Measurements from ENCODE around the gene CMSS1.

DNA sequence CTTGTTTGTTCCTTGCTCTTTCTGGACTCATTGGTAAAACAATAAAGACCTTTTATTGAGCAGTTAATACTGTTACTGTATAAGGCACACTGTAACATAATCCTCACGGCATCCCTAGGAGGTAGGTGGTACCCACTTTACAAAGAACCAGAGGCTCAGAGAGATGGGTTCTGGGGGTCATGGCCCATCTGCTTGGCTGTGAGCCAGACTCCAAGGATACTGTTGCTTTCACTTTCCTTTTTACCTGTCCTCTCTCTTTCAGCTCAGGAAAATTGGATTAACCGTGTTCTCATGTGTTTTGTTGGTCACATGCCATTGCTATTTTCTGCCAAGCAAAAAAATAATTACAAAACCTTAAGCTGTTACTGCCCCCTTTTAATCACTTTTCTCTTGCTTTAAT is 331.5 kb downstream of the CMSS1 start:
- TF ChIP-seq, protein P1, sequence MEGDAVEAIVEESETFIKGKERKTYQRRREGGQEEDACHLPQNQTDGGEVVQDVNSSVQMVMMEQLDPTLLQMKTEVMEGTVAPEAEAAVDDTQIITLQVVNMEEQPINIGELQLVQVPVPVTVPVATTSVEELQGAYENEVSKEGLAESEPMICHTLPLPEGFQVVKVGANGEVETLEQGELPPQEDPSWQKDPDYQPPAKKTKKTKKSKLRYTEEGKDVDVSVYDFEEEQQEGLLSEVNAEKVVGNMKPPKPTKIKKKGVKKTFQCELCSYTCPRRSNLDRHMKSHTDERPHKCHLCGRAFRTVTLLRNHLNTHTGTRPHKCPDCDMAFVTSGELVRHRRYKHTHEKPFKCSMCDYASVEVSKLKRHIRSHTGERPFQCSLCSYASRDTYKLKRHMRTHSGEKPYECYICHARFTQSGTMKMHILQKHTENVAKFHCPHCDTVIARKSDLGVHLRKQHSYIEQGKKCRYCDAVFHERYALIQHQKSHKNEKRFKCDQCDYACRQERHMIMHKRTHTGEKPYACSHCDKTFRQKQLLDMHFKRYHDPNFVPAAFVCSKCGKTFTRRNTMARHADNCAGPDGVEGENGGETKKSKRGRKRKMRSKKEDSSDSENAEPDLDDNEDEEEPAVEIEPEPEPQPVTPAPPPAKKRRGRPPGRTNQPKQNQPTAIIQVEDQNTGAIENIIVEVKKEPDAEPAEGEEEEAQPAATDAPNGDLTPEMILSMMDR (IDR thresholded peaks at IDR 0.05; ENCODE audit: low read length), result no peak
- no peak for TF ChIP-seq EZH2 (IDR thresholded peaks at IDR 0.05; ENCODE audit: borderline replicate concordance, low read length)

Measured in OCI-LY1 (cell line).